Inflammatory macrophage (primary cell): Measurements from ENCODE around the gene SLC7A7.
"Not testable (repeated sequence)": the region's sequence is repeated elsewhere in the genome, so short reads cannot be mapped to it uniquely, and the experiment has no call there.

Experiments
- DNase-seq, 2 donors: peaks; one replicate each; pipeline ENCODE4 v3.0.0-alpha.2; 2020 to 2022
- total RNA-seq, 18 experiments: gene quantifications; one replicate each; lab custom pipeline; 2026; ENCODE audit warnings: mixed read lengths in 6 of 18, inconsistent platforms in 2 of 18; lab: John Stamatoyannopoulos, UW

The SLC7A7 gene
- total RNA-seq = 185 to 339 (median 261) reads per million in 18 experiments

- peak; percentile 52 to 60 for DNase-seq
These were observed at the start of gene SLC7A7 for GRCh38 chr14:22814941-22815713. SLC7A7 (minus strand) TSS chr14:22815435; CDS start chr14:22813398, 2,037 bp downstream.

GRCh38 chr14:22864979-22865378 is 49.7 kb upstream of the SLC7A7 start:
- no peak for DNase-seq

DNA sequence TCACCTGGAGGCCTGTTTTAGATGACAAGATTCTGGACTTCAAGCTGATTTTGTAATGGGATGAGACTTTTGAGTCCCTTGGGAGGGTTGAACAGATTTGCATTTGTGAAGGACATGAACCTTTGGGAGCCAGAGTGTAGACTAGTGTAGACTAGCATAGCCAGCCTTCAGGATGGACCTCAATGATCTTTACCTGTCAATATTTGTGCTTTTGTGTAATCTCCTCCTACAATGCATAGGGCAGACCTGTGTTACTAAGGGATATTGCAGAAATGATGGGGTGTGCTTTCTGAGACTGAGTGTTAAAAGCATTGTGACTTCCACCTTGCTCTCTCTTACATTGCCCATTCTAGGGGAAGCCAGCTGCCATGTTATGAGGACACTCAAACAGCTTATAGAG is 46.4 kb upstream of the SLC7A7 start:
- DNase-seq = no peak

DNA sequence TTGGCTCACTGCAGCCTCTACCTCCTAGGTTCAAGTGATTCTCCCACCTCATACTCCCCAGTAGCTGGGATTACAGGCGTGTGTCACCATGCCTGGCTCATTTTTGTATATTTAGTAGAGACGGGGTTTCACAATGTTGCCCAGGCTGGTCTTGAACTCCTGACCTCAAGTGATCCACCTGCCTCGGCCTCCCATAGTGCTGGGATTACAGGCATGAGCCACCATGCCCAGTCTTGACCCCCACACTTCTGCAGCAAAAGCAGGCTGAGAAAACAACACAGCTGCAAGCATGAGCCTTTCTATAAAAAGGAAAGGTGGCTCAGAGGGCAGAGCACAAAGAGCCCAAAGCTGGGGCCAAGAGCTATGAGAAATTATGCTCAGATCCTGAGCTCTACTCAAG is 45.1 kb upstream of the SLC7A7 start:
- not testable (repeated sequence) for DNase-seq

GRCh38 chr14:22856428-22856827 is 41.2 kb upstream of the SLC7A7 start:
- DNase-seq = no peak

DNA sequence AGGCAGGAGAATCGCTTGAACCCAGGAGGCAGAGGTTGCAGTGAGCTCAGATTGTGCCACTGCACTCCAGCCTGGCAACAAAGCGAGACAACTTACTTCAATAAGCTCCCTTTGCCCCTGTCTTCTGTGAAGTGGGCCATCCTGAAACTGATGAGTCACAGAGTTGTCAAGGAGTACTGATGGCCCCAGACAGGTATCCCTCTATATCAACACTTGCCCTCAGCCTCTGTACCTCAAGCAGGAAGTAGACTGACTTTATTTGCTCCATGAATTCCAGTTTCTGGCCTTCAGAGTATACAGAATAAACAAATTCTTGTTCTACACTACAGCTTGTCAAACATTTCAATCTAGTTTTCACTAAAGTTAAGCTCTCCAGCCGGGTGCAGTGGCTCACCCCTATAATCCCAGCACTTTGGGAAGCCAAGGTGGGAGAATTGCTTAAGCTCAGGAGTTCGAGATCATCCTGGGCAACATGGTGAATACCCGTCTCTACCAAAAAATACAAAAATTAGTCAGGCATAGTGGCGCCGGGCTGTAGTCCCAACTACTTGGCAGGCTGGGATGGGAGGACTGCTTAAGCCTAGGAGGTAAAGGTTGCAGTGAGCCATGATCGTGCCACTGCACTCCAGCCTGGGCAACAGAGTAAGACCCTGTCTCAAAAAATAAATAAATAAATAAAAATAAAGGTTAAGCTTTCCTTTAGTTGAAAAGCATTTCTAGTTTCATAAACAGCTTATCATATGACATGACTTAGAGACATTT is 39.9 kb upstream of the SLC7A7 start:
- no peak for DNase-seq

DNA sequence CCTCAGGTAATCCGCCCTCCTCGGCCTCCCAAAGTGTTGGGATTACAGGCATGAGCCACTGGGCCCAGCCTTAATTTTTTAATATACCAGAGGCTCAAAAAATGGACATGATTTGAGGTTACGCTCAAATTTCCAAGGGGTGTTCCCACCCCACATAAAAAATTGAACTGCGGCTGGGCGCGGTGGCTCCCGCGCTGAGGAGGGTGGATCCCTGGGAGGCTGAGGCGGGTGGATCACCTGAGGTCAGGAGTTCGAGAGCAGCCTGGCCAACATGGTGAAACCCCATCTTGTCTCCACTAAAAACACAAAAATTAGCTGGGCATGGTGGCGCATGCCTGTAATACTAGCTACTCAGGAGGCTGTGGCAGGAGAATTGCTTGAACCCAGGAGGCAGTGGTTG is 39.1 kb upstream of the SLC7A7 start:
- not testable (repeated sequence) for DNase-seq

DNA sequence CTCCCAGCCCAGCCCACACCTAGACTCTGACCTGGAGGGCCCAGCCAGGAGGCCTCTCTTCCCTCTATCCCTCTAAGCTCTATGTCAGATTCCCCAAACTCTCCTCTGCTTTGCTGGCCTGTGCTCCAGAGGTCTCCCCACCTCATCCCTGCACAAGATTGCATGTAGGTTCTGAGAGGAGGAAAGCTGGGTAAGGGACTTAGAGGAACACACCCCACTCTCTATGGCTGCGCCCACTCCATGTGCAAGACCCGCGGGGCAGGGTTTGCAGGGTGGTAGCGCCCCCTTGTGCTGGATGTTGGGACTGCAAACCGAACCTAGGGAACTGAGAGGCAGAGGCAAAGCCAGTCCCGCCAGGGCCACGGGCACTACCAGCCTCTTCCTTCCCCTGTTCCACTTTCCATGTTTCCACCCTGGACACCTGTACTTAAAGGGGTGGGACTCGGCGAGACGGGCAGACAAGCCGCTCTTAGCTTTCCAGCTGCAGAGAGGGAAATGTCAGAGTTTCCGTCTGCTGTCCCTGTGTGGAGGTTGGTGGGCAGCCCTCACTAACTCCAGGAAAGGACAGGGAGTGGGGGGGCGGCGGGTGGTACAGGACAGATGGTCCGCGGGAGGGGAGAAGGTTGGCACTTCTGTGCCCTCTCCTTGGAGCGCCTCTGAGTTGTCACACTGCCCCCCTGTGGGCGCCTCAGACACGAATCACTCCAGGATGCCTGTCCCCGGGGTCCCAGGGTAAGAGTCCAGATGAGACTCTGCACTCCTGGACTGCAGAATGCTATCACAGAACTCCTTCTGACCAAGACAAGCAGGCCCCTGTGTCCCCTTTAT is 37.9 kb upstream of the SLC7A7 start:
- DNase-seq = peak; percentile 87 to 92

- no peak for DNase-seq
These were observed 37.3 kb upstream of the SLC7A7 start for GRCh38 chr14:22852599-22852939.

- not testable (repeated sequence) for DNase-seq
These were observed 36.9 kb upstream of the SLC7A7 start for GRCh38 chr14:22852178-22852577.

DNA sequence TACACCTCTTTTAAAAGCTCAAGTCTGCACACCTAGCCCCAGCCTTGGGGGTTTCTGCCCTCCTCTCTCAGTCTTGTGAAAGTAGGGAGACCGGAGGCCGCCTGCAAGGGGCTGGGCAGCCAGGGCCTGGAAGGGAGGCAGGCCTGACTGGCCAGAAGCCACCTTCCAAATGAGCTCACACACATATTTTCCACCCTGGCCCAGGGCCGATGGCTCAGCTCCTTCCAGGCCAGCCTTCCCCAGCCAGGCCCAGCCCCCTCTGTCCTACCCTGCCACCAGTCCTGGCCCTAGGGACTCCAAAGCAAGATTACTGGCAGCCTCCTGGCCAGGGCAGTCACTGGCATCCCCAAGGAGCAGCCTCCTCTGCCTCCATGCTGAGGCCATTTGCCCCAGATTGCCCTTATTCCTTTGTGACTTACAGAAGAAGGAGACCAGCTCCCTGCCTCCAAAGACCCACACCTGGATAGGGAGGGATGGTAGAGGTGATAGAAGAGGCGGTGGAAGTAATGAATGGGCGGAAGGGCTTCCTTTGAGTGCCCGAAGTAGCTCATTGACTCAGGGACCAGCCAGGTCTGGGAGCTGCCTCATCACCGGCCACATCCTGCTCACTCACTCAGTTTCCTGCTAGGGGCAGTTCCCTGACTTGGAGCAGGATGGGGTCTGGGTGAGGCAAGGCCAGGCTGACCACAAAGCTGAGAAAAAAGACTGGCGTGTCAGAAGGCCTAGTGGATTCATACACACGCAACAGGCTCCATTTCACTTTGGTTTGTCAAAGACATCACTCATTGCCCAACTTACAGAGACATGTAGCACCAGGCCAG is 35.9 kb upstream of the SLC7A7 start:
- peak; percentile 42 to 72 for DNase-seq

DNA sequence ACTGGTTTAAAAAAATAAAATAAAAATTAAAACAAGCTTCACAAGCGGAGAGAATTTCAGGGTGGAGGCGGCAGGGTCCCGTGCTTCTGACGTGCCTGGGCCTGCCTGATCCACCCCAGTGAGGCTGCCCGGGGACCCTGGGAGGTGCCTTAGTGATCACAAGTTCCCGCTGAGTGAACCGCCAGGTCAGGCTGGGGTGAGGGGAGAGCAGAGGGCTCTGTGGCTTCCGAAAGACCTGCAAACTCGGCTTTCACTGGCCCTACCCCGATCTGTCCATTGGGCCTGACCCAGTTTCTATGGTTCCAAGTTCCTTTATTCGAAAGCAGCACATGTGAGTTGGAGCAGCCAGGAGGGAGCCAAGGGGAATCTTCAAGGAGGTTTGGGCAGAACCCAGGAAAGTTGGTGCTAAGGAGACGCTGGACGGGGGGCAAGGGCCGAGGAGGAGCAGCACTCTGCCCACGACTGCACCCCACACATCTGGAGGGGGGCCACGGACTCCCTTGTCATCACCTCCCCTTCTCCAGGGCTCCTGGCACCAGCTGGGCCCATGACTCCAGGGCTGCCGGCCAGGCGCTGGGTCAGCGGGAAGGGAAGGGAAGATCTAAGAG is 34.1 kb upstream of the SLC7A7 start:
- DNase-seq = no peak

DNA sequence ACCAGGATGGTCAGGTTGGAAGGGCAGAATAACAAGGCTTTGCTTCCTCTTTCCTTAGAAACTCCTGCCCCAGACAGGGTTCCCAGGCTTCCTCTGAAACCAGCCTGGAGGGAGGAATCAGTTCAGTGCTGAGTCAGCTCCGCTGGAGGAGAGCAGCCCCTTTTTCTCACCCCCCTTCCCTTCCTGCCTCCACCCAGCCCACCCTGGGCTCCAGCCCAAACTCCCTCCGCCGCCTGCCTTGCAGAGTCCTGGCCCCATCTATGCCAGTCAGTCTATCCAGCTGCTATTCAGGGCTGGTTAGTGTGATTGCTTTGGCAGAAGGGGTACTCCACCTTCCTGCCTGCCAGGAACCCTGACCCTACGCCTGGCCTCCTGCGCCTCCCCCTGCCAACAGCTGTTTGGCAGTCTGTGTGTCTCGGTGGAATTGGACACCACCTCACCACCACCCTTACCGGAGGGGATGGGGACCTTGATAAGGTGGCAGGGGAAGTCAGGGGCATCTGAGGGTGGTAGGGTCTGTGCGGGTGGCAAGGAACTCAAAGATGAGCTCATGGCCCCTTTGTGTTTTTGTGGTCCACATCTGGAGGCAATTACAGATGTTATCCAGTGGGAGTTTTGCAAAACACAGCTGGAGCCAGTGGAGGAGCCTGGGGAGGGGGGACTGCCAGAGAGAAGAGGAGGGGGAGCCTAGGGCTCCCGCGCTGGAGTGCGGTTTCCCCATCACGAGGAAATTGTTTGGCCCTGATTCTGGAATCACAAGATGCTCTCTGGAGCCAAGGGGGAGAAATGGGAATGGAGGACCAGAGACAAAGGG is 33.3 kb upstream of the SLC7A7 start:
- peak in 1 of 2 donors; percentile 25 for DNase-seq

DNA sequence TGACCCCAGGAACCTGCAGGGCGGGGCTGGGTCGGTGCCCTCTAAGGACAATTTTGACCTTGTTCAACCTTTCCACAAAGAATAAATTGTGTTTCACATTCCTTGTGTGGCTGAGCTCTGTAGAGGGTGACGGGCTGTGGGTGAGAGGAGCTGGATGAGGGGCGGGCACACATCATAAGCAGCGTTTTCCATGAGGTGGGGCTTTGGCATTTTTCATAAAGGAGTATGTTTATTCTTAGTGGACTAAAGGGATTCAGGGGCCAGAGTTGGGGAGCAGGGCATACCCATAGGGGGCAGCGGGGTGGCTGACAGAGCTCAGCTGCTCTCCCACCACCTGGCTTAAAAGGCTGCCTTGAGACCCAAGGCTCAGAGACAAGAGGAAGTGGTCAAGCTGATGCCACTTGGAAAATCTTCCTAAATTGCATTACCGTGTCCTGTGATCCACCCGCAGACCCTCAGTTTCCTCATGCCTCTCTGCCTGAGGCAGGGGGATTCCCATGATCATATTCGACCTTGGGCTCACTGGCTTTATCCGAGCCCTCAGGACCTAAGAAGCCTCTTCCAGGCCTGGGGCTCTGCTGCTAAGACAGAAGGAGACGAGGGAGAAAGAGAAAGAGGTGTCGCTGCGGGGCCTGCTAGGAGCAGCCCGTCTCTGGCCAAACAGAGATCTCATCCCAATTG is 32.6 kb upstream of the SLC7A7 start:
- DNase-seq = peak; percentile 65 to 85

- no peak for DNase-seq
These were observed 31.6 kb upstream of the SLC7A7 start for GRCh38 chr14:22846811-22847307.

- no peak for DNase-seq
These were observed 30.8 kb upstream of the SLC7A7 start for GRCh38 chr14:22845821-22846625.

DNA sequence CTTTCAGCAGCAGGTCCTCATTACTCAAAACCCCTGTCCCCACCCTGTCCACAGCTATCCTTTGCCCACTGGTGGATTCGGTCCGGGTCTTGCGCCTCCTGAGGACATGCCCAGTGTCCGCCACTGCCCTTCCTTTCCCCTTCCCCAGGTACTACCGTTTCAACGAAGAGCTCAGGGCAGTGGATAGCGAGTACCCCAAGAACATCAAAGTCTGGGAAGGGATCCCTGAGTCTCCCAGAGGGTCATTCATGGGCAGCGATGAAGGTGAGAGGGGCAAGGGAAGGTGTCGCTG is 29.8 kb upstream of the SLC7A7 start:
- no peak for DNase-seq

DNA sequence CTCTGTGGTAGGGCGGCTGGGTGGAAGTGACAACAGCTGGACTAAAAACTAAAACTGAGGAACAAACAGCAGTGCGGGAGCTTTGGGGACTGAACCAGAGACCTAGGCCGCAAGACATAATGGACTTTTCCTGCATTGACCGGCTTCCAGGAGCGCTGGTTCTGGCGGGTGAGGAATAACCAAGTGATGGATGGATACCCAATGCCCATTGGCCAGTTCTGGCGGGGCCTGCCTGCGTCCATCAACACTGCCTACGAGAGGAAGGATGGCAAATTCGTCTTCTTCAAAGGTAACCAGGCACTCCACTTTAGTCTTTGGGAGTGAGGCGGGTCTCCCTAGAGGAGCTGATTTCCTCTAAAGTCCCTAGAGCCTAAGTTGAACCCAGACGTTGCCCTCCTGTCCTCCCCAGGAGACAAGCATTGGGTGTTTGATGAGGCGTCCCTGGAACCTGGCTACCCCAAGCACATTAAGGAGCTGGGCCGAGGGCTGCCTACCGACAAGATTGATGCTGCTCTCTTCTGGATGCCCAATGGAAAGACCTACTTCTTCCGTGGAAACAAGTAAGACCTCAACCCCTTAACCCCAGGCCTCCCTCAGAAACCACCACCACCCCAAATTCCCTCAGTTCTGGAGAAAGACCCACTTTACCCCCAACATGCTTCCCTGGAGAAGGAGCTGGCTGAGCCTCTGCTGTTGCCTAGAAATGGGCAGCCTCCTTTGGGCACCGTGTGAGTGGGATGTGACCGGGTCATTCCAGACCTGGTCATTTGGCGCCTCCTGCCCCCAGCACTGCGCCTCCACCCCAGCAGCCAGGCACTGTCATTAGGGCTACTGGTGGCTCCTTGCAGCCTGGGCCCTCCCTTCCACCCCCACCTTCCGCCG is 29.2 kb upstream of the SLC7A7 start:
- peak in 1 of 2 donors; percentile 7 for DNase-seq
